Measurements from ENCODE around the gene AXIN1. TPM values are rescaled to one million over a fixed set of nuclear protein-coding genes. Genes with fewer than 3 reads are reported as not detected.
A peak's percentile ranks its signal among the peaks of the same experiment; 100 is the strongest.

AXIN1 gene
- total and polyA plus RNA-seq, 2 of the 8 experiments (the other 6 are each of a cell fraction or from before 2014, with no cell fraction given): 12.5 to 41.9 TPM

DNA sequence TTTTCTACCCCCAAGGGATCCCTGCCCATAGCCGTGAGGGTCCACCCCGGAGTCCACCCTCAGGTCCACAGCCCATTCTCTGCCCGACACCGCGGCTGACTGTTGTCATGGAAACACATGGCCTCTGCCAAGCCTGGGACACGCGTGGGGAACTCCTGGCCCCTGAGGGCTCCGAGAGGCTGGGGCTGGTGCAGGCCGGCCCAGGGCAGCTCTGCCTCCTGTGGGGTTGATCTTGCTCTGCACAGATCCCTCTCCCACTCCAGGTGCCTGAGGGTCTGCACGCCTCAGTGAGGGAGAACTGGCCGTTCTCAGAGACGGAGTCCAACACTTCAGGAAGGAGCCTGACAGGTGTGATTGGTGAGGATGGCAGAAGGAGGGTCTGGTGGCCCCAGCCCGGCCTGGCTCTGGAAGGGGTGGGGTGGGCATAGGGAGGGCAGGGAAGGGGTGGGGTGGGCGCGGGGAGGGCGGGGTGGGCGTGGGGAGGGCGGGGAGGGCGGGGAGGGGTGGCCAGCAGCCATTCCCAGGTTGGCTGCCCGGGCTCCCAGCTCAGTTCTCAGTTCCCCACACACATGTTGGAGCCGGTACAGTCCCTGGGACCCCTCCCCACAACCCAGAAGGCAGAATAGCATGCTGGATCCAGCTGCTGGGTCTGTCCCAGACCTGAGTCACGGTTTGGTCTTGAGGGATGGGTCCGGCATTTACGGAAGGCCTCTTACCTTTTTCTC, 11.4 kb upstream of the AXIN1 start:
- no peak for DNase-seq (ENCODE audit: low read depth in 1 of 2, low spot score in 2 of 2)
- H3K27me3 ChIP-seq (replicated peaks in 1 of 4; ENCODE audit: control insufficient read depth in 3 of 4, extremely low read depth in 1 of 4, insufficient read depth in 3 of 4, low read length in 3 of 4): no peaks in the 10 kb centered on the region
- no peak overlapping the region for H3K4me2 ChIP-seq (ENCODE audit: insufficient read depth in 1 of 2, low read depth in 2 of 2, low read length in 2 of 2)
- H3K23me2 ChIP-seq (ENCODE audit: low read depth, low read length): no peaks in the 10 kb centered on the region
- H3K4ac ChIP-seq (replicated peaks; ENCODE audit: insufficient read length, low read depth, low read length): no peak overlapping the region
- H2BK15ac ChIP-seq (ENCODE audit: low read length): peak overlapping the region; percentile 61; the same call in 1 of the 2 replicates
- H2AK5ac ChIP-seq (ENCODE audit: low read depth, low read length): 0 out of 2 replicates have a peak overlapping the region, but pooled peaks have one; percentile 88
- no peak overlapping the region for H2BK120ac ChIP-seq (replicated peaks; ENCODE audit: low read depth, low read length)
- H3K36me3 ChIP-seq (ENCODE audit: control insufficient read depth in 2 of 4, insufficient read depth in 4 of 4, low read length in 3 of 4): peaks cover 5 to 18% (median 17%) of the 10 kb centered on the region in 4 experiments; a peak in 5 of 8 replicates
- POLR2A ChIA-PET (ENCODE audit: partially characterized antibody): interaction anchor here (1.4 to 2.4 kb wide), 4 partner anchors 9 to 128 kb away, joined by 3 to 6 read pairs (median 5); partner anchors contain the start of gene AXIN1
- H3K23ac ChIP-seq (ENCODE audit: insufficient read length): no peak overlapping the region
- TF ChIP-seq NANOG (IDR thresholded peaks at IDR 0.05; ENCODE audit: insufficient read depth, low read depth, low read length, poor library complexity, severe bottlenecking) (no peak), BCL11A (IDR thresholded peaks at IDR 0.05; ENCODE audit: low read depth in 2 of 2, low read length in 2 of 2) (no peak), SRF (IDR thresholded peaks at IDR 0.05; ENCODE audit: low read depth, low read length) (no peak), ZNF274 (IDR thresholded peaks at IDR 0.05; ENCODE audit: borderline replicate concordance, extremely low read depth, low read length) (no peak)
- TF ChIP-seq, protein P1, sequence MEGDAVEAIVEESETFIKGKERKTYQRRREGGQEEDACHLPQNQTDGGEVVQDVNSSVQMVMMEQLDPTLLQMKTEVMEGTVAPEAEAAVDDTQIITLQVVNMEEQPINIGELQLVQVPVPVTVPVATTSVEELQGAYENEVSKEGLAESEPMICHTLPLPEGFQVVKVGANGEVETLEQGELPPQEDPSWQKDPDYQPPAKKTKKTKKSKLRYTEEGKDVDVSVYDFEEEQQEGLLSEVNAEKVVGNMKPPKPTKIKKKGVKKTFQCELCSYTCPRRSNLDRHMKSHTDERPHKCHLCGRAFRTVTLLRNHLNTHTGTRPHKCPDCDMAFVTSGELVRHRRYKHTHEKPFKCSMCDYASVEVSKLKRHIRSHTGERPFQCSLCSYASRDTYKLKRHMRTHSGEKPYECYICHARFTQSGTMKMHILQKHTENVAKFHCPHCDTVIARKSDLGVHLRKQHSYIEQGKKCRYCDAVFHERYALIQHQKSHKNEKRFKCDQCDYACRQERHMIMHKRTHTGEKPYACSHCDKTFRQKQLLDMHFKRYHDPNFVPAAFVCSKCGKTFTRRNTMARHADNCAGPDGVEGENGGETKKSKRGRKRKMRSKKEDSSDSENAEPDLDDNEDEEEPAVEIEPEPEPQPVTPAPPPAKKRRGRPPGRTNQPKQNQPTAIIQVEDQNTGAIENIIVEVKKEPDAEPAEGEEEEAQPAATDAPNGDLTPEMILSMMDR (IDR thresholded peaks at IDR 0.05; ENCODE audit: control extremely low read depth in 1 of 3, insufficient read depth in 1 of 3, low read depth in 1 of 3, low read length in 3 of 3): no peak
- H3K56ac ChIP-seq (replicated peaks; ENCODE audit: insufficient read length, low read depth, low read length): no peak overlapping the region
- H4K5ac ChIP-seq (ENCODE audit: insufficient read length, low read depth, low read length): no peak overlapping the region
- H3K79me1 ChIP-seq (ENCODE audit: low read depth, low read length): no peaks in the 10 kb centered on the region
- no peaks in the 10 kb centered on the region; a peak in 1 of 4 replicates for H3K79me2 ChIP-seq (ENCODE audit: control insufficient read depth in 1 of 2, insufficient read depth in 2 of 2, low read length in 2 of 2)
- no peak for FAIRE-seq
- H3K4me1 ChIP-seq (replicated peaks in 1 of 4; ENCODE audit: control insufficient read depth in 3 of 4, insufficient read depth in 4 of 4, low read length in 3 of 4): no peaks in the 10 kb centered on the region; a peak in 2 of 7 replicates
- peaks cover 0 to 3% of the 10 kb centered on the region in 2 experiments for H4K20me1 ChIP-seq (replicated peaks in 1 of 2; ENCODE audit: control insufficient read depth in 1 of 2, insufficient read depth in 2 of 2, low read length in 2 of 2)
- H3K4me3 ChIP-seq (ENCODE audit: extremely low read depth in 1 of 4, insufficient read depth in 2 of 4, low read depth in 3 of 4, low read length in 4 of 4): no peak overlapping the region
- no peak overlapping the region for H3K14ac ChIP-seq (ENCODE audit: insufficient read length)
- peak overlapping the region; percentile 79 for H4K8ac ChIP-seq (ENCODE audit: extremely low read depth, insufficient read depth, low read length)
- 86% methylated on average over 15 of the region's 24 CpGs; no CpG with 5 or more reads in 1 of the 2 experiments for WGBS, 2 experiments (ENCODE audit: extremely low coverage in 1 of 2, insufficient coverage in 1 of 2, insufficient read length in 1 of 2, insufficient replicate concordance in 2 of 2, low coverage in 1 of 2, low lambda C conversion rate in 2 of 2, missing lambda C conversion rate in 1 of 2)
- no peak overlapping the region for H2BK12ac ChIP-seq (ENCODE audit: low read depth, low read length)
- H3K27ac ChIP-seq (ENCODE audit: low read depth, low read length): no peak overlapping the region
- H2BK5ac ChIP-seq (ENCODE audit: low read depth, low read length): peak overlapping the region; percentile 63; the same call in 1 of the 2 replicates
- no peaks in the 10 kb centered on the region for H3K9me3 ChIP-seq (ENCODE audit: insufficient read depth in 2 of 2, low read depth in 1 of 2, low read length in 1 of 2)
- CTCF ChIA-PET (ENCODE audit: partially characterized antibody): interaction anchor here (1.5 to 2.7 kb wide), 5 partner anchors 22 to 290 kb away, joined by 3 to 15 read pairs (median 13); partner anchors contain the start of gene ARHGDIG
- no peak overlapping the region for H3K18ac ChIP-seq (ENCODE audit: extremely low read depth, low read length)
- no peak overlapping the region for H3K9ac ChIP-seq (replicated peaks in 1 of 4; ENCODE audit: extremely low read depth in 1 of 4, low read depth in 3 of 4, low read length in 3 of 4)
- no peak overlapping the region for H4K91ac ChIP-seq (replicated peaks; ENCODE audit: insufficient read length, low read length)
- no peak overlapping the region for H2AFZ ChIP-seq (ENCODE audit: low read length)
- no peak overlapping the region for H2BK20ac ChIP-seq (ENCODE audit: low read length)
